ENCODE data around the gene SEC23A.
"Not testable (repeated sequence)": the region's sequence is repeated elsewhere in the genome, so short reads cannot be mapped to it uniquely, and the experiment has no call there.

Gene SEC23A

GRCh38 chr14:39102969-39103957 is at the start of gene SEC23A:
Gene SEC23A (minus strand): TSS chr14:39103235. CDS start chr14:39096118, 7,117 bp downstream.
- in situ Hi-C loops (cut with HindIII; ENCODE audit: low sequenced_read_pairs), result no loop called here

- in situ Hi-C loops (cut with HindIII; ENCODE audit: low sequenced_read_pairs), result no loop called here
These were observed 42.4 kb upstream of the SEC23A start for GRCh38 chr14:39145266-39145966.

- in situ Hi-C loops (cut with HindIII; ENCODE audit: low sequenced_read_pairs), result not testable (repeated sequence)
These were observed 40.2 kb upstream of the SEC23A start for GRCh38 chr14:39143226-39143625.

GRCh38 chr14:39141623-39142022 is 38.6 kb upstream of the SEC23A start:
- in situ Hi-C loops (cut with HindIII; ENCODE audit: low sequenced_read_pairs), result not testable (repeated sequence)

GRCh38 chr14:39140170-39140569 is 37.1 kb upstream of the SEC23A start:
- in situ Hi-C loops (cut with HindIII; ENCODE audit: low sequenced_read_pairs), result no loop called here

GRCh38 chr14:39138440-39138839 is 35.4 kb upstream of the SEC23A start:
- in situ Hi-C loops (cut with HindIII; ENCODE audit: low sequenced_read_pairs), result no loop called here

- in situ Hi-C loops (cut with HindIII; ENCODE audit: low sequenced_read_pairs), result not testable (repeated sequence)
These were observed 34.8 kb upstream of the SEC23A start for GRCh38 chr14:39137835-39138234.

GRCh38 chr14:39122330-39123138 is 19.5 kb upstream of the SEC23A start:
- in situ Hi-C loops (cut with HindIII; ENCODE audit: low sequenced_read_pairs), result no loop called here

GRCh38 chr14:39114073-39114838 is 11.2 kb upstream of the SEC23A start, which contains the start of gene GEMIN2:
Gene GEMIN2 (plus strand): TSS chr14:39114323. CDS start chr14:39114339, 16 bp downstream.
- in situ Hi-C loops (cut with HindIII; ENCODE audit: low sequenced_read_pairs), result no loop called here

- in situ Hi-C loops (cut with HindIII; ENCODE audit: low sequenced_read_pairs), result no loop called here
These were observed 10.6 kb upstream of the SEC23A start for GRCh38 chr14:39113685-39114072.

- in situ Hi-C loops (cut with HindIII; ENCODE audit: low sequenced_read_pairs), result no loop called here
These were observed 7.1 kb upstream of the SEC23A start for GRCh38 chr14:39109893-39110715.

GRCh38 chr14:39108791-39109190 is 5.8 kb upstream of the SEC23A start:
- in situ Hi-C loops (cut with HindIII; ENCODE audit: low sequenced_read_pairs), result no loop called here

- in situ Hi-C loops (cut with HindIII; ENCODE audit: low sequenced_read_pairs), result no loop called here
These were observed 4.6 kb upstream of the SEC23A start for GRCh38 chr14:39107591-39107996.

GRCh38 chr14:39104078-39104801 is 1.2 kb upstream of the SEC23A start:
- in situ Hi-C loops (cut with HindIII; ENCODE audit: low sequenced_read_pairs), result not testable (repeated sequence)

- in situ Hi-C loops (cut with HindIII; ENCODE audit: low sequenced_read_pairs), result no loop called here
These were observed 618 bp downstream of the SEC23A start for GRCh38 chr14:39102265-39102968.

GRCh38 chr14:39099748-39100147 is 3.3 kb downstream of the SEC23A start:
- in situ Hi-C loops (cut with HindIII; ENCODE audit: low sequenced_read_pairs), result no loop called here

GRCh38 chr14:39099215-39099614 is 3.8 kb downstream of the SEC23A start:
- in situ Hi-C loops (cut with HindIII; ENCODE audit: low sequenced_read_pairs), result not testable (repeated sequence)

GRCh38 chr14:39097159-39097558 is 5.9 kb downstream of the SEC23A start:
- in situ Hi-C loops (cut with HindIII; ENCODE audit: low sequenced_read_pairs), result no loop called here
